ENCODE results near the gene CD84. TPM values are rescaled to one million over a fixed set of nuclear protein-coding genes. Genes with fewer than 3 reads are reported as not detected.
"Not testable (repeated sequence)": the region's sequence is repeated elsewhere in the genome, so short reads cannot be mapped to it uniquely, and the experiment has no call there.

CD84 gene
- total RNA-seq, 1 donor from 2014 or later, result 20.7 TPM

- H3K27ac ChIP-seq, result no peak overlapping the region
- intact Hi-C loops (cut with DNase I), result no loop called here
- peaks cover 2% of the 10 kb centered on the region for H3K4me1 ChIP-seq
- H3K9me3 ChIP-seq, result no peaks in the 10 kb centered on the region
- DNase-seq (no peak), ATAC-seq (no peak)
- H3K4me3 ChIP-seq, result no peak overlapping the region
- H3K36me3 ChIP-seq, result no peaks in the 10 kb centered on the region
- H3K27me3 ChIP-seq, result no peaks in the 10 kb centered on the region
- no peak for TF ChIP-seq CTCF (IDR thresholded peaks at IDR 0.05)
Observed at GRCh38 chr1:160560806-160561205, 18.5 kb downstream of the CD84 start.

GRCh38 chr1:160560045-160560705, 19.1 kb downstream of the CD84 start:
- intact Hi-C loops (cut with DNase I), result no loop called here
- Histone ChIP-seq H3K9me3 (no peaks in the 10 kb centered on the region), H3K27ac (no peak overlapping the region), H3K27me3 (no peaks in the 10 kb centered on the region), H3K36me3 (no peaks in the 10 kb centered on the region), H3K4me1 (no peaks in the 10 kb centered on the region), H3K4me3 (no peak overlapping the region)
- no peak for ATAC-seq
- no peak for TF ChIP-seq CTCF (IDR thresholded peaks at IDR 0.05)
- DNase-seq, result no peak

GRCh38 chr1:160559437-160559836, 19.9 kb downstream of the CD84 start:
- H3K4me1 ChIP-seq; H3K27ac ChIP-seq; ATAC-seq; H3K27me3 ChIP-seq; DNase-seq; H3K9me3 ChIP-seq; H3K36me3 ChIP-seq; intact Hi-C loops (cut with DNase I); H3K4me3 ChIP-seq: not testable (repeated sequence)

- no peaks in the 10 kb centered on the region for H3K9me3 ChIP-seq
- no peak overlapping the region for H3K27ac ChIP-seq
- no peak for DNase-seq
- no peaks in the 10 kb centered on the region for H3K27me3 ChIP-seq
- H3K4me1 ChIP-seq, result no peaks in the 10 kb centered on the region
- H3K36me3 ChIP-seq, result no peaks in the 10 kb centered on the region
- TF ChIP-seq CTCF (IDR thresholded peaks at IDR 0.05), result no peak
- no peak overlapping the region for H3K4me3 ChIP-seq
- no peak for ATAC-seq
- intact Hi-C loops (cut with DNase I), result no loop called here
Observed at GRCh38 chr1:160558660-160559380, 20.5 kb downstream of the CD84 start.

- no peak for DNase-seq
- H3K9me3 ChIP-seq, result no peaks in the 10 kb centered on the region
- H3K4me1 ChIP-seq, result no peaks in the 10 kb centered on the region
- H3K27me3 ChIP-seq, result no peaks in the 10 kb centered on the region
- H3K4me3 ChIP-seq, result no peak overlapping the region
- peaks cover 7% of the 10 kb centered on the region for H3K36me3 ChIP-seq
- intact Hi-C loops (cut with DNase I), result no loop called here
- no peak for TF ChIP-seq CTCF (IDR thresholded peaks at IDR 0.05)
- H3K27ac ChIP-seq, result no peak overlapping the region
- ATAC-seq, result no peak
Observed at GRCh38 chr1:160553778-160554177, 25.5 kb downstream of the CD84 start.

- no peak overlapping the region for H3K4me3 ChIP-seq
- intact Hi-C loops (cut with DNase I), result no loop called here
- H3K27ac ChIP-seq, result no peak overlapping the region
- no peaks in the 10 kb centered on the region for H3K9me3 ChIP-seq
- no peaks in the 10 kb centered on the region for H3K4me1 ChIP-seq
- no peak for DNase-seq
- no peak for ATAC-seq
- no peaks in the 10 kb centered on the region for H3K27me3 ChIP-seq
- no peak for TF ChIP-seq CTCF (IDR thresholded peaks at IDR 0.05)
- H3K36me3 ChIP-seq, result peaks cover 7% of the 10 kb centered on the region
Observed at GRCh38 chr1:160552425-160552824, 26.9 kb downstream of the CD84 start.

Data from upper lobe of right lung (tissue), 1 donor.